ENCODE measurements around the gene JAZF1.

DNA sequence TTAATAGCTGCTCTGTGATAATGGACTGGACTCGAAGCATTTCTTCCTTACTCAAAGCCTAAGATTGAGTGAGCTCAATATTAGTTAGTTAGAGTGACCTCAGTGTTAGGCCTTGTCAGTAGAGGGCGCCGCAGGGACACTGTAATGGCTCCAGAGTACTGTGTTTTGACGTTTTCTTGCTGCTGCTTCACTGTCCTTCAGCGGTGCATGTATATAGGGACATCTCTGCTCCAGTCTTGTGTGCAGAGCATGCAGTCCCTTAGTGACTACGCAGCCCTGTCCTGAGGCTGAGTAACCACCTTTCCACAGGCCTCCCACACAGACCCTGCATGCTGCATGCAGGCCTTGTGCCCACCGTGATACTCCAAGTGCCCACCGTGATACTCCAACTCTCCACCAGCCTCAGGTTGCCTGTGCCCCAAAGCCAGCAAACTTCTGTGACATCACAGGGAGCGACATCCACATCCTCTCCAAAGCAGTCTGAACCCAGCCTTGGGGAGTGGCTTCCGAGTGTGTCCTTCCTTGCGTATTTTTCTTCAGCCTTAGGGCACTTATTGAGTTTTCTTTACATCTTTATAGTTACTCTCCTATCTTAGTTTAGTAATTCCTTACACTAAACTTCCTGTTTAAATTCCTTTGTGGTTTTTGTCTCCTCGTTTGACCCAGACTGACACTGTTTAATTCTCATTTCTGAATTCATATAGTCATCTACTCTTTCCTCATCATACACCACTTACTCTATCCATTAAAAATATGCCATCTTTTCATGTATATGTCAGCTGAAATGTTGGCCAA lies 118.2 kb downstream of the JAZF1 start:
- no peak for TF ChIP-seq EZH2phosphoT487 (IDR thresholded peaks at IDR 0.05; ENCODE audit: low read length)
- TF ChIP-seq, protein P1, sequence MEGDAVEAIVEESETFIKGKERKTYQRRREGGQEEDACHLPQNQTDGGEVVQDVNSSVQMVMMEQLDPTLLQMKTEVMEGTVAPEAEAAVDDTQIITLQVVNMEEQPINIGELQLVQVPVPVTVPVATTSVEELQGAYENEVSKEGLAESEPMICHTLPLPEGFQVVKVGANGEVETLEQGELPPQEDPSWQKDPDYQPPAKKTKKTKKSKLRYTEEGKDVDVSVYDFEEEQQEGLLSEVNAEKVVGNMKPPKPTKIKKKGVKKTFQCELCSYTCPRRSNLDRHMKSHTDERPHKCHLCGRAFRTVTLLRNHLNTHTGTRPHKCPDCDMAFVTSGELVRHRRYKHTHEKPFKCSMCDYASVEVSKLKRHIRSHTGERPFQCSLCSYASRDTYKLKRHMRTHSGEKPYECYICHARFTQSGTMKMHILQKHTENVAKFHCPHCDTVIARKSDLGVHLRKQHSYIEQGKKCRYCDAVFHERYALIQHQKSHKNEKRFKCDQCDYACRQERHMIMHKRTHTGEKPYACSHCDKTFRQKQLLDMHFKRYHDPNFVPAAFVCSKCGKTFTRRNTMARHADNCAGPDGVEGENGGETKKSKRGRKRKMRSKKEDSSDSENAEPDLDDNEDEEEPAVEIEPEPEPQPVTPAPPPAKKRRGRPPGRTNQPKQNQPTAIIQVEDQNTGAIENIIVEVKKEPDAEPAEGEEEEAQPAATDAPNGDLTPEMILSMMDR (IDR thresholded peaks at IDR 0.05; ENCODE audit: low read length), result peak; percentile 93

All from MM.1S (cell line).